SHP77 (cell line): ENCODE results near the gene DTD1.

Experiments used
- DNase-seq, 2 experiments: peaks; one replicate each; lab custom pipeline; 2025; lab: John Stamatoyannopoulos, UW

DTD1 gene

GRCh38 chr20:18663932-18664331 lies 76.1 kb downstream of the DTD1 start:
- no peak for DNase-seq

- no peak for DNase-seq
Measured at GRCh38 chr20:18665135-18665534, 77.3 kb downstream of the DTD1 start.

GRCh38 chr20:18666803-18667415 lies 79.1 kb downstream of the DTD1 start:
- DNase-seq: peak; percentile 91 to 95

GRCh38 chr20:18669241-18670019 lies 81.6 kb downstream of the DTD1 start:
- DNase-seq: no peak

- DNase-seq: no peak
Measured at GRCh38 chr20:18671203-18671710, 83.4 kb downstream of the DTD1 start.

GRCh38 chr20:18672834-18673233 lies 85.0 kb downstream of the DTD1 start:
- no peak for DNase-seq

GRCh38 chr20:18676396-18676795 lies 88.5 kb downstream of the DTD1 start:
- no peak for DNase-seq

- no peak for DNase-seq
Measured at GRCh38 chr20:18677126-18677525, 89.3 kb downstream of the DTD1 start.

- DNase-seq: no peak
Measured at GRCh38 chr20:18678549-18679419, 90.9 kb downstream of the DTD1 start.

GRCh38 chr20:18683839-18684238 lies 96.0 kb downstream of the DTD1 start:
- DNase-seq: no peak

- no peak for DNase-seq
Measured at GRCh38 chr20:18684775-18685174, 96.9 kb downstream of the DTD1 start.

- no peak for DNase-seq
Measured at GRCh38 chr20:18685406-18685805, 97.6 kb downstream of the DTD1 start.

GRCh38 chr20:18686696-18687095 lies 98.8 kb downstream of the DTD1 start:
- no peak for DNase-seq

- no peak for DNase-seq
Measured at GRCh38 chr20:18688676-18689075, 100.8 kb downstream of the DTD1 start.

GRCh38 chr20:18689557-18689956 lies 101.7 kb downstream of the DTD1 start:
- no peak for DNase-seq

- DNase-seq: no peak
Measured at GRCh38 chr20:18692447-18692846, 104.6 kb downstream of the DTD1 start.

GRCh38 chr20:18694071-18694470 lies 106.2 kb downstream of the DTD1 start:
- DNase-seq: no peak

- DNase-seq: no peak
Measured at GRCh38 chr20:18695175-18695574, 107.3 kb downstream of the DTD1 start.

GRCh38 chr20:18698735-18699380 lies 111.0 kb downstream of the DTD1 start:
- DNase-seq: no peak

GRCh38 chr20:18701969-18702368 lies 114.1 kb downstream of the DTD1 start:
- DNase-seq: no peak

GRCh38 chr20:18702736-18703135 lies 114.9 kb downstream of the DTD1 start:
- DNase-seq: no peak

GRCh38 chr20:18705490-18705889 lies 117.6 kb downstream of the DTD1 start:
- DNase-seq: no peak
